ENCODE measurements around the gene HSP90AB1.

The HSP90AB1 gene

DNA sequence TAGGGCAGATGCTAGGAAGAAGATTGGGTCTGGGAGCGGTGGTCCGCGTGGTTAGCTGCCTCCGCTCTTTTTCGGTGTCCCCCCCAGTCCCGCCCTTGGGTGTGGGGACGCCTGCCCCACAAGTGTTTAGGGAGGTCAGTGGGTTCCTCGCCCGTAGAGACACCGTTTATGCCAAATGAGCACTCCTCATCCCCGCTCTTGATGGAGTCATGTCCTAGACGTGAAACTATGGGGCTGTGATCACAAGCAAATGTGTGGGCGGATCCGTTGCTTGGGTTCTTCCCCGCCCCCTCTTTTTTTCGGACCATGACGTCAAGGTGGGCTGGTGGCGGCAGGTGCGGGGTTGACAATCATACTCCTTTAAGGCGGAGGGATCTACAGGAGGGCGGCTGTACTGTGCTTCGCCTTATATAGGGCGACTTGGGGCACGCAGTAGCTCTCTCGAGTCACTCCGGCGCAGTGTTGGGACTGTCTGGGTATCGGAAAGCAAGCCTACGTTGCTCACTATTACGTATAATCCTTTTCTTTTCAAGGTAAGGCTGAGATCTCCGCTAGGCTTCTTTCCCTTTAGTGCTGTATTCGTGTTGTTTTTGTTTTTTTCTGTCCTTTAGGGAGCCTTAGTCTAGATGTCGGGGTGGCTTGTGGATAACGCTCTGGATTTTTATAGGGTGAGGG lies at the start of gene HSP90AB1:
HSP90AB1 (plus strand) TSS at position 439 of the 675 bp plus-strand sequence. CDS start 1,529 bp downstream, outside the sequence.
- peak; percentile 98 for DNase-seq

- DNase-seq = no peak
These were observed 48.2 kb upstream of the HSP90AB1 start for GRCh38 chr6:44198684-44199083.

DNA sequence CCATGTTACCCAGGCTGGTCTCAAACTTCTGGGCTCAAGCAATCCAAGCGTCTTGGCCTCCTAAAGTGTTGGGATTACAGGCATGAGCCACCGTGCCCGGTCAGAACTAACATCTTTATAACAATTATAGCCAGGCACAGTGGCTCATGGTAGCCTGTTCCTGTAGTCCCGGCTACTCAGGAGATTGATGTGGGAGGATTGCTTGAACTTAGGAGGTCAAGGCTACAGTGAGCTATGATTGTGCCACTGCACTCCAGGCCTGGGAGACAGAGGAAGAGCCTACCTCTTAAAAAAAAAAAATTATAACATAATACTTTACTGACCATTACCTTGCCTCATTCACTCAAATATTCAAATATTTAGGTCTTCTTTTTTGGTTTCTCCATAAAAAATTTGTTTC lies 47.0 kb upstream of the HSP90AB1 start:
- no peak for DNase-seq

- DNase-seq = no peak
These were observed 45.7 kb upstream of the HSP90AB1 start for GRCh38 chr6:44201200-44201599.

DNA sequence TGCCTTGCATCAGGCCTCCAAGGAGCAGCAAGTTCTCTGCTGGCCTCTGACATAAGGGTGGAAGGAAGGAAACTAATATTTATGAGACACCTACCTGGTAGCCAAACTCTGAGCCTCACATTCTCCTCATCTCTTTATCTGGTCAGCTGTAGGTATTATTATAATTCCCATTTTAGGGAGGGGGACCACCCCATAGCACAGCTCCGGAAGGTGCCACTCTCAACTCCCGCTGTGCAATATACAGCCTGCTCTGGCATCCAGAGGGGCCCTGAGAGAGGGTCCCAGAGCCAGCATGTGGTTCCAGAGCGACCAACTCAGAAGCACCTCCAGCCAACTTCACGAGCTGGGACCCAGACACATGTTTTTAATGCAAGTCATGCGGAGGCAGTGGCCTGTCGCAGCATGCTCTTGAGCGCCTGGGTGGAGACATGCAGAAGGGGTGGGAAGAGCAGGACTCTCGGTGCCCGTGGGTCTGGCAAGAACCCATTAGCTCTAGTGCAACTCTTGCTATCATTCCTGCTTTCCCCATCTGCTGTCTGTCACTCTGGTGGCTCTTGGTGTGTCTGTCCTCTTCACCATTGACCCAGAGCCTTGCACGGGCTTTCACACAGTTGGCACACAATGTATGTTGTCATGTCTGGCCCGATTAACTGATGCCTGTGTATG lies 45.1 kb upstream of the HSP90AB1 start:
- DNase-seq = no peak

DNA sequence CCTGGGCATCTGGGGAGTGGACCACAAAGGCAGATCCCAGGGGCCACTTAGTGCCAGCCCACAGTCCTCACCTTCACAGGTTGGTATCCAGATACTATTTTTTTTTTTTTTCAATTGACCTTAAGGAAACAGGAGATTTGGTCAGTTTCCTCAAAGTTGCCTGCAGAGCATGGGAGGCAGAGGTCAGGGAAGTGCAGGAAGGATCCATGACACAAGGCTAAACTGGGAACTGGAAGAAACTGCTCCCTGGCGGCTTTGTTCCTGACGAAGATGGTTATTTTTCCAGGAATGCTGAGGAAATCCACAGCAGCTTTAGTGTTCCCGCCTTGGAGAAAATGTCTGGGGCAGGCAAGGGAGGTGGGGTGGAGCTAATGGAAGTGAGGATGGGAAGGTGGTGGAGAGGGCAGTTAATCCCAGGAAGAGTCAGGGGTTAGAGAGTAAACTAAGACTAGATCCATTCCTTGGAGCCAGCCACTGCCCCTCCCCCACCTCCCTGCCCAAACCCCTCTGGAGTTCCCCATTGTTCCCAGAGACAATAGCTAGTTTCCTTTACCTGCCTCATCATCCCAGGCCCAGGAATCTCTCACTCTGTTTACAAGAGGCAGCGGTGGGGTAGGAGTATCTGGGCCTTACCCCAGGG lies 44.4 kb upstream of the HSP90AB1 start:
- DNase-seq = no peak

GRCh38 chr6:44202972-44203750 lies 43.7 kb upstream of the HSP90AB1 start:
- DNase-seq = no peak

DNA sequence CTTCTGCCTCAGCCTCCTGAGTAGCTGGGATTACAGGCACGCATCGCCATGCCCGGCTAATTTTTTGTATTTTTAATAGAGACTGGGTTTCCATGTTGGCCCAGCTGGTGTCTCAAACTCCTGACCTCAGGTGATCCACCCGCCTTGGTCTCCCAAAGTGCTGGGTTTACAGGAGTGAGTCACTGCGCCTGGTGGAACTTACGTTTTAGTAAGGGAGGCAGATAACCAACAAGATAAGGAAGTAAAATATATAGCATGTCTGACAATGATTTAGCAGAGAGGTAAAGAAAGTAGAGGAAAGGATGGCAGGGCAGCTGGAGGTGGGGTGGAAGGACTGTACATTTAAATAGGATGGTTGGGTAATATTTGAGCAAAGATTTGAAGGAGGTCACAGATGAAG lies 42.9 kb upstream of the HSP90AB1 start:
- no peak for DNase-seq

DNA sequence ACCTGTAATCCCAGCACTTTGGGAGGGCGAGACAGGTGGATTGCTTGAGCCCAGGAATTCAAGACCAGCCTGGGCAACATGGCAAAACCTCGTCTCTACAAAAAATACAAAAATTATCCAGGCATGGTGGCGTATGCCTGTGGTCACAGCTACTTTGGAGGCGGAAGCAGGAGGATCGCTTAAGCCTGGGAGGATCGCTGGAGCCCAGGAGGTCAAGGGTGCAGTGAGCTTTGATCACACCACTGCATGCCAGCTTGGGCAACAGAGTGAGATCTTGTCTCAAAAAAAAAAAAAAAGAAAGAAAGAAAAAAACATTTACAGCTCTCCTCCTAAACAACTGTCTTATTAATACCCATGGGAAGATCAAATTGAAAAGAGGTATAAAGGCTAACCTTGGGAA lies 38.9 kb upstream of the HSP90AB1 start:
- no peak for DNase-seq

DNA sequence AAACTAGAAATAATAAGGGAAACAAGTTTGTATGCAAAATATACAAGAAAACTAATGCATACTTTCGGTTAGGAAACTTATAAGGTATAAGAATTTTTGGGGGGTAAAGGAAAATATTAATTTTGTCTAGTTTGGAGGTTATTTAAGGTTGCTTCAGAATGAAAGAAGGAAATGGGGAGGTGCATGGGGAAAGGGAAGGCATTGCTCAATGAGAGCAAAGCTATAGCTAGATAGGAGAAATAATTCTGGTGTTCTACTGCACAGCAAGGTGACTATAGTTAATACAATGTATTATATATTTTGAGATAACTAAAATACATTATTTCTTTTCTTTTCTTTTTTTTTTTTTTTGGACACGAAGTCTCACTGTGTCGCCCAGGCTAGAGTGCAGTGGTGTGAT lies 35.6 kb upstream of the HSP90AB1 start:
- no peak for DNase-seq

GRCh38 chr6:44214307-44214706 lies 32.6 kb upstream of the HSP90AB1 start:
- DNase-seq = no peak

DNA sequence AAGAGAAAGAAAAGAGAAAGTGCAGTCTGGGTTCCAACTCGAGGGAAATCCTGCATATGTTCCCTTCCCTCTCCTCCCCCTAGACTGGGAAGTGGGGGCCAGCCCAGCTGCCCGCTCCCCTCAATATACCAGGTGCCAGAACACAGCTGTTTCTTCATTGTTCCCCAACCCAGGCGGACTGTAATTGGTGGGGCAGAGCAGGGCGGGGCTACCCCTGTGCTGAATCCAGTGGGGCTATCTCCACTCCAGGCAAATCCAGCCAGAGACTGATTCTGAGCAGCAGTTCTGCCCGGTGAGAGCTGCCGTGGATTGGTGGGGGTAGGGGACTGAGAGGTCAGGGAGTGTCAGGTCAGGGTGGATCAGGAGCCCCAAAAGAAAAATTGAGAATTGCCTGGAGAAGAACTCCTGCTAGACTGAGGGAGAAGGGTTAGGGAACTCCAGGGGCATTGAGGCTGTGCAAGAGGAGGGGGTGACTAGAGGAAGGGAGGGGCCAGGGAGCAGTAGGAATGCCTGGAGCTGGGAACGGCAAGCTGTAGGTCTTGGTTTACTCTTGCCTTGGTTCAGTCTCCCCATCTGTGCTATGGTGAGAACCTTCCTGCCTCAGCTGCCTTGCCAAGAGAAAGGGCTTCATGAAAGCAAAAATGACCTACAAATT lies 30.1 kb upstream of the HSP90AB1 start, which contains the start of gene MYMX:
MYMX (plus strand) TSS at position 250 of the 655 bp plus-strand sequence. CDS start 546 bp downstream, outside the sequence.
- no peak for DNase-seq

DNA sequence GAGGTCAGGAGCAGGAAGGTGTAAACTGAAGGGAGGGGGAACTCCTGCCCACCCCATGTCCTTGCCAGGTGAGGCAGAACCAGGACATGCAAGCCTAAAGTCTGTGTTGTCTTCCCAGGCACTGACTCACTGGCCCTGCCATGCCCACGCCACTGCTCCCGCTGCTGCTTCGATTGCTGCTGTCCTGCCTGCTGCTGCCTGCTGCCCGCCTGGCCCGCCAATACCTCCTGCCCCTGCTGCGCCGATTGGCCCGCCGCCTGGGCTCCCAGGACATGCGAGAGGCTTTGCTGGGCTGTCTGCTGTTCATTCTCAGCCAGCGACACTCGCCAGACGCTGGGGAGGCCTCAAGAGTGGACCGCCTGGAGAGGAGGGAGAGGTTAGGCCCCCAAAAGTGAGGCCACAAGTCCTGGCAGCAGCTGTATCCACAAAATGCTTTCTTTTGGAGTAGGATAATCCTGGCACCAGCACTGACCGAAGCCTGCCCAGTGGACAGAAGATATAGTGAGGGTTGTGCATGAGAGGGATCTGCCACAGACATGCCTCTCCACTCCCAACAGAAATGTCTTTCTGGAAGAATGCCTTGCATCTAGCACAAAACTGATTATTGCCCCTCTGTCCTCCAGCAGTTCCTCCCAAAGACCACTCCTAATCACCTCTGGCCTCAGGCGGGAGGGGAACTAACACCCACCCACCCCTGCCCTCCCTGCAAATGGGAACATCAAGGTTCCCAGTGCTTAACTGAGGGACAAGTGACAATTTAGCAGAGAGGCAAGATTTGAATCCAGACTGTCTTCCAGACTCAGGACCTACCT lies 29.4 kb upstream of the HSP90AB1 start:
- no peak for DNase-seq

DNA sequence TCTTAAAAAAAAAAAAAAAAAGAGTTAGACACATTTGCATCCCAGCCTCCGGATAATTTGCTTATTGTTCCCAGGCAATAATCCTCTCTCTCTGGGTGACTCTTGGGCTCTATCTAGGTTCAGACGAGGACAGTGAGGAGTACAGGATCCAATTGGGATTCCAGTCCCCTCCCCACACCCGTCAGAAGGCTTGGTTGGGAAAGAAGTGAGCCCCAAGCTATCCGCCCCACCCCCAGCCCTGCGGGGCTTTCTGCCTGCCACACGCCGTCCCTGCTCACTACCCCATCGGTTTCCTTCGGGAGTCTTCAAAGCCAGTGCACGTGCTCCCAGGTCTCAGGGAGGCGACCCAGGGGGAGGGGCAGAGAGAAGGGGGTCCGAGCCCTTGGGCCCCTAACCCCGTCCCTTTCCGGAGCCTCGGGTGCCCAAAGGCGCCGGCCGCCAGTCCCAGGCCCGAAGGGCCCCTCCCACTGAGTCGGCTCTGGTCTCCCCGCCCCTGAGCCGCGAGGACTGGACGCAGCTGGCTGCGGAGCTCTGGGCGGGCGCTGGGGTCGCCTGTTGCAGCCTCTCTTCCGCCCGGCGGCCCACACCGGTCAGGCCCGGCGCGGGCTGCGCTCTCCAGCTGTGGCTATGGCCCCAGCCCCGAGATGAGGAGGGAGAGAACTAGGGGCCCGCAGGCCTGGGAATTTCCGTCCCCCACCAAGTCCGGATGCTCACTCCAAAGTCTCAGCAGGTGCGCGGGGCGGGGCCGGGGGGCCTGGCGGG lies 27.7 kb upstream of the HSP90AB1 start:
- DNase-seq = peak; percentile 48

DNA sequence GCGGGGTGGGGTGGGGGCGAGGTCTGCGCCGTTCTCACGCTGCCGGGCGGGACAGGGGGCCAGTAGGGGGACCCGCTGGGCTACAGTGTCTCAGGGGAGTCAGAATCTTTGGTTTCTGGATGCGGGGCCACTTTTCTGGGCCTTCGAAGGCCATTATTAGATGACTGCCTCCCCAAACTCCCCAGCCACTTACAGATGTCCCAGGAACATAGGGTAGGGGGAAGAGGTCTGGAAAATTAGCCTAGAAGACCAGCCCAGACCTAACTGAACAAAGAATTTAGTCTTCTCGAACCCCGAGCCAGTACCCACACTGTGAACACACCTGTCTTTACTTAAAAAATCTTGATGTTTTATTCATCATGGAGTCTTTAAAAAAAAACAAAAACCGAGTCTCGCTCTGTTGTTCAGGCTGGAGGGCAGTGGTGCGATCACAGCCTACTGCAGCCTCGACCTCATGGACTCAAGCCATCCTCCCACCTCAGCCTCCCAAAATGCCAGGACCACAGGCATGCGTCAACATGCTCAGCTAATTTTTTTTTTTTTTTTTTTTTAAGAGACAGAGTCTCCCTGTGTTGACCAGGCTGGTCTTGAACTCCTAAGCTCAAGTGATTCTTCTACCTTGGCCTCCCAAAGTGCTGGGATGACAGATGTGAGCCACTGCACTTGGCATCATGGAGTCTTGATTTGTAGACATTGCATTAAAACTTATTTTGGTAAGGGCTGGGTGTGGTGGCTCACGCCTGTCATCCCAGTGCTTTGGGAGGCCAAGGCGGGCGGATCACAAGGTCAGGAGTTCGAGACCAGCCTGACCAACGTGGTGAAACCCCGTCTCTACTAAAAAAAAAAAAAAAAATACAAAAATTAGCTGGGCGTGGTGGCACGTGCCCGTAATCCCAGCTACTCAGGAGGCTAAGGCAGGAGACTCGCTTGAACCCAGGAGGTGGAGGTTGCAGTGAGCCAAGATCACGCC lies 26.8 kb upstream of the HSP90AB1 start:
- no peak for DNase-seq

DNA sequence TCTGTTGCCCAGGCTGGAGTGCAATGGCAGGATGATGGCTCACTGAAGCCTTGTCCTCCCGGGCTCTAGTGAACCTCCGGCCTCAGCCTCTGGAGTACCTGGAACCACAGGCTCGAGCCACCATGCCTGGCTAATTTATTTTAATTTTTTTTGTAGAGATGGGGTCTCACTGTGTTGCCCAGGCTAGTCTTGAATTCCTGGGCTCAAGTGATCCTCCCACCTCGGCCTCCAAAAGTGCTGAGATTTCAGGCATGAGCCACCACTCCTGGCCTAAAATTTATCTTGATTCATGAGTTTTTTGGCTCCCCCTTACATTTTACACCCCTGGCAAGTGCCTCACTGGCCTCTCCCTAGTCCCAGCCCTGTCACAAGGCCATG lies 26.0 kb upstream of the HSP90AB1 start:
- DNase-seq = no peak

- peak; percentile 78 for DNase-seq
These were observed 25.5 kb upstream of the HSP90AB1 start for GRCh38 chr6:44221291-44221960.

DNA sequence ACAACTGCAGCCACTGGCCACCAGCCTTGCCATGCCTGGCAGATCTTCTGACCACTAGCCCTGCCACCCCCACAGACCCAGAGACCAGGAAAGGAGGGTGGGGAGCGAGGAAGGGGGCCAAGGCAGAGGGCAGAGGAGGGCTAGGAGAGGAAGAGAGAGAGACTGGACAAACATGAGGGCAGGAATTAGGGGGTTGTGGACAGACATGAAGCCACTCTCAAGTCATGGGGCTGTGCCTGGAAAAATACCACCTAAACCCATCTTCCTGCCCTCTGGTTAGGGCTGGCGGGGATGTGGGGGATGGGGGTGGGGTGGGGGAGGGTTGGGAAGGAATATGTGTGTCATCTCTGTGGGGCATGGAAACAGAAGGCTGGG lies 25.0 kb upstream of the HSP90AB1 start:
- no peak for DNase-seq
